Hypothalamus (tissue), 51 donors: ENCODE data around the gene CAMK2B.
A peak's percentile ranks its signal among the peaks of the same experiment; 100 is the strongest.

Experiments used
- DNase-seq, 51 donors: peaks; one replicate each; lab custom pipeline; 2025; lab: John Stamatoyannopoulos, UW

CAMK2B gene

DNA sequence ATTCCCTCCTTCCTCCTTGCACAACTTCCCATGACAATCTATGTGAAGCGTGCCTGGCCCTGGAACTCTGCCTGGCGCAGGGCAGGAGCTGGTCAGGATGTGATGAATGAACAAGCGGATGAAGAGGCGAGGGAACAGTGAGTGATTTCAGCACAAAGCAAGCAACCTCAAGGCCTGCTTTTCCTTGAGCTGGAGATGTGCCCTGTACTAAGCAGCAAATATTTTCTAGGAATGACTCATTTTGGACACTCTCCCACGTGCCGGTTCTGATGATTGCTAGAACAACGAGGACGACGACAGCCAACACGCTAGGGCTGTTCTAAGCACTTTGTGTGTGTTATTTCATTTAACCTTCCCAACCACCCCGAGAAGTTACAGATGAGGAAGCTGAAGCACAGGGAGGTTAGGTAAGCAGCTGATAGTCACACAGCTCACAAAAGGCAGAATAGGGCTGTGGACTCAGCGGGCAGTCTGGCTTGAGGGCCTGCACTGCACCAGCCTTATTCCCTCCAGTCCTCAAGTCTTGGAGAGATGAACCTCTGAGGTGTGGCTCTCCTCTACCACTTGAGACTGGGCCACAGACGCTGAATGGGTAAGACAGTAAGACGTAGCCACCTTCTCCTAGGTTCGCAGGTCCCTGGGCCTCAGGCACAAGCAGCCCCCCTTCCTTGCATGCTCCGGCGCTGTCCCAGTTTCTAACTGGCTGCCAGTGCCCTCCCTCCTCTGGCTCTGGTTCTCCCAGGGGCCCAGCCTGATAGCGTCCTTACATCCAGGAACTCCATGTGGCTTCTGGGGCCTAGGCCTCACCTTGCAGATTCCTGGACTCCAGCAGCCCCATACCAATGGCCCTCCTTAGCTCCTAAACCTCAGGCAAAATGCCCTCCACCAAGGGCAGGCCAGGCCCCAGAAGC, 65.6 kb downstream of the CAMK2B start:
- DNase-seq, result peak in 18 of 51 donors; percentile 8 to 74 (median 37)

DNA sequence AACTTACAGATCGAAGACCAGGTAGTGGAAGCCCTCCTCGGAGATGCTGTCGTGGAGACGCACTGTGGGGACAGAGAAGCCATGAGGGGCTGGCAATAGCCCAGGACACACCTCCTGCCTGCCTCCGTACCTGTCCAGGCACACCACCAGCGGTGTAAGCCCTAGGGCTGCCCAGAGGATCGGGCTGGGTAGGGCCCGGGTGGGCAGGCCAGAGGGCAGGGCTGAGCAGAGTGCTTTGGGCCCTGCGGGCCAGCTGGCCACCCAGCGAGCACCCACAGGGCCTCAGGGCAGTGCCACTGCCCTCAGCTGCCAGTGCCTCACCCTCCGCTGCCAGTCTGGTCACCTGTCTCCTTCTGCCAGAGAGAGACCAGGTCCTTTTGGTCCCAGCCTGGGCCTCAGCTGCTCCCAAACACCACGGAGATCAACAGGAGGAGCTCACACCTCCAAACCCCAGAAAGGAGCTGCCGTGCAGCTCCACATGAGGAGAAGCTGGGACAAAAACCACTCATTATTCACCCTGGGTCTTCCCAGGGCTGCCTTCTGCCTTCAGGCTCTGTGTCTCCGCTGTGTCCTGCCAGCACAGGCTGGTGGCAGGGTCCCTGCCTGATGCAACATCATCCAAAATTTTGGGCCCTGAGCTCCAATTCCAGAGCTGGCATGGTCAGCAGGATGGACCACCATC, 66.4 kb downstream of the CAMK2B start:
- DNase-seq, result peak in 1 of 51 donors; percentile 58

DNA sequence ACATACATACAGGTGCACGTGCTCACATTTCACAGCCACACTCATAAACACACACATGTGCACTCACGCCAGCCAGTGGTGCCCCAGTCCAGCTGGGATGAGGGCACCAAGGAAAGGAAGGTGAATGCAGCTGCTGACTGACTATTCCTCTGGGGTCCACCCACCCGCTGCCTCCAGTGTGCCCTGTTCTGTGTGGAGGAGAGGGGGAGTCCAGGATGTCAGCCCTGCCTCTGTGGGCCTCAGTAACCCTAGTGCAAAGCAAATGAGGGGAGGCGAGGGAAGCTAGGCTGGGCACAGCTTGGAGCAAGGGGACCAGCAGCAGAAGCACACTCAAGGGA, 67.0 kb downstream of the CAMK2B start:
- DNase-seq, result no peak

DNA sequence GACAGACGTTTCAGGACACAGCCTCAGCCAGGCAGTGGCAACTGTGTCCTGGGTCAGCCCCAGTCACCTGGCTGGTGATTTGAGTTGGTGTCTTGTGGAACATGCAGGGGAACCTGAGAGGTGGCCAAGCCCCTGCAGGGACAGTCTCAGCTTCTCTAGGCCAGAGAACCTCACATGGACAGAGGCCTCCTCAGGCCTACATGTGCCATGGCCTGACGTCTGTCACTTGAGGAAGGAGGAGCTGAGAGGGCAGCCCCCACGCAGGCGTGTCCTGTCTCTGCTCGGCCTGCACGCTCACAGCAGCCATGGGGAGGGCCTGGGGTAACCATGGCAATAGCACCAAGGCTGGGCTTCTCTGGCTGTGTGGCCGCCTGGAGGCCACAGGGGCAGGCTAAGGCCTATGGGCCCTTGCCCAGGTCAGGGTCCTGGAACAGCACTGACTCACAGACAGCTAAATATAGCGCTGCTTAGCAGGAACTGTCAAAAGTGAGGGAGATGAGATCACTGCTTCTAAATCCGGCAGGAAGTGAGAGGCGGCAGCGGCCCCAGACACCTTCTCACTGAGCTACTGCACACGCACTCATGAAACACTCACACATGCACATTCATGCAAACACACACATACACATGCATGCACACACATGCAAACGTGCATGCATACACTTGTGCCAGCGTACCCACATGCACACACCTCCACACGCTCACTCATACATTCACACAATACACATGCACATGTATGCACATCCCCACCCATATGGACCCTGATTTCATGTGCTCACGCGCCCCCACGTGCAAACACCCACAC, 67.6 kb downstream of the CAMK2B start:
- peak in 23 of 51 donors; percentile 16 to 81 (median 40) for DNase-seq

DNA sequence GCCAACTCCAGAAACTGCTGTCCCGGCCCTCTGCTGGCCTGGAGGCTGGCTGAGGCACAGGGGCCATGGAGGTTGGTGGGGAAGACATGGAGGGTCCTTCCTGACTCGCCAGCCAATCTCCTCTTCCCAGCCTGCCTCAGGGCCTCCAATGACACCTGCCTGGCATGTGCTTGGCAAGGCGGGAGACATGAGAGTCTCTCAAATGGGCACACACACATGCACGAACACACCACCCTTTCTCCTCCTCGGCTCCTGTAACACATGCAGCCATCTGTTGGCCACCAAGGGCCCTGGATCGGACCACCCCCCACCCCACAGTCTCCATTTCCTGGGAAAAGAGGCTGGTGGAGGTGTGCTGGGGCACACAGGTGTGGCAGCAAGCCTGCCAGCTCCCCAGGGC, 68.2 kb downstream of the CAMK2B start:
- DNase-seq, result no peak

DNA sequence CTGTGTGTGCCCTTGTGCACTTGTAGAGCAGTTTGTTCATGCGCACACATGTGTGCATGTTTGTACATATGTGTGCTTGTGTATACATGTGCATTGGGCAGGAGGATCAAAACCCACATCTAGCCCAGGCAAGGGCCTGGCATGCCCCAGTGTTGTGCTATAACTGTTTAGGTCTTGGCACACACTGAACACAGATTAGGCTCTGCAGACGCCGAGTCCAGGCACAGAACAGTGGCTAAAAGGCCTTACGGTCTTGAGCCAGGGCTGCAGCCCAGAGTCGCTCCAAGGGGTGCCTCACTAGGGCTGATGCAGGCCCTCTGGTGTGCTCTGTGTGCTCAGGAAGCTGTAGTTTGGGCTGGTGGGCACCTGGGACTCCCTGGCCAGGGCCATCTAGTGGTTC, 68.9 kb downstream of the CAMK2B start:
- DNase-seq, result no peak

DNA sequence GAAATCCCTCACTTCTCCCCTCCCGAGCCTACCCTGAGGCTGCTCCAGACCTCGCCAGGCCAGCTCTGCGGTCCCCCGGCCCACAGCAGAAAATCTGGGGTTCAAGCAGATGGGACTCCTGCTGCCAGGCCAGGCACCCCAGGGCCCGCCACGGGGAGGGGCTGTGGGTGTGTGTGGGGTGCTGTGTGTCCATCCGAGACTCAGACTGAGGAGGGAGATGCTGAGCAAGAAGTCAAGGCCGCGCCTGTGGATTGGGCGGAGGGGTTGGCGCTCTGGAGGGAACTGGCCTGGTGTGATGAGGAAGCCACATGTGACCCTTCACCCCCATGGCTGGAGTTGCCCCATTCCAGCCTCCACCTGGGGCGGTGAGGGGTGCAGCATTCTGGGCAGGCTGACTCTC, 73.5 kb downstream of the CAMK2B start:
- DNase-seq, result no peak

DNA sequence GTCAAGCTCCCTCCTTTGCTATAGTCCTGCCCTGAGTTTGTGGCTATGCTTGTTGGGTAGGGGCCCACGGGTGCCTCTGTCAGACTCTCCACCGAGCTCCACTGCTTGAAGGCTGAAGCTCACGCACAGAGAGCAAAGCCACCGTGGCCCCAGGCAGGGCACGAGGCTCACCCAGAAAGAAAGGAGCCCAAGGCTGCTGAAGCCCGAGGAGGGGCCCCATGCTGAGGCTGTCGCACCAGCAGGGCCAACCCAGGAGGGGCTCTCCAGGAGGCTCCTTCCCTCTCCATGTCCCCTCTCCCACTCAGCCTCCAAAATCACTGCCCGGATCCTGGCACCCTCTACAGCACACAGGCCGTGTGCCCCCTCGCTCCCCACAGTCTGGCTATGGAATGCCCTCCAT, 74.1 kb downstream of the CAMK2B start:
- no peak for DNase-seq

DNA sequence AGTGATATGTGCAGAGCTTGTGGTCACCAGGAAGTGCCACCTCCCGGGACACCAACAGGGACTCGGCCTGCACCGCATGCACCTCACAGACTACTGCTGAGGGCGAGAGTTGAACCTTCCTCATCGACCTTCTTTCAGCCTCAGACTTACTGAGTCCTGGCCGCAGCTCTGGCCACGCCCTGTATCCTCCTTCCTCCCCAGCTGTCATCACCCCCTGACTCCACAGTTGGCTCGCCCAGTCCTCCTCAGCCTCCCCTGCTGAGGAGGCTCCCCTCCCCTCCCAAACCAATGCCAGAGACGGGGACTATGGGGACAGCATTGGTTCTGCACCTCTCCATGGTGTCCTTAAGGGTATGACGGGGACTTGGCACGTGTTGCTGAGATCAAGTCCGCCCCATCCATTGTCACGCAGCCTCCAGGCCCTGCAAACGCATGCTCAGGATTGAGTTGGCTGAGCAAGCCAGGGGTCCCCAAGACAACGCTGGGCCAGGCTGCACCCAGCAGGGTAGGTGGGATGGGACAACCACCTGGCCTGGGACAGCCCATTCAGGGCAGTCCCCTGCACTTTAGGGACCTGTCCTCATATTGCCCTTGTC, 75.7 kb downstream of the CAMK2B start:
- no peak for DNase-seq

DNA sequence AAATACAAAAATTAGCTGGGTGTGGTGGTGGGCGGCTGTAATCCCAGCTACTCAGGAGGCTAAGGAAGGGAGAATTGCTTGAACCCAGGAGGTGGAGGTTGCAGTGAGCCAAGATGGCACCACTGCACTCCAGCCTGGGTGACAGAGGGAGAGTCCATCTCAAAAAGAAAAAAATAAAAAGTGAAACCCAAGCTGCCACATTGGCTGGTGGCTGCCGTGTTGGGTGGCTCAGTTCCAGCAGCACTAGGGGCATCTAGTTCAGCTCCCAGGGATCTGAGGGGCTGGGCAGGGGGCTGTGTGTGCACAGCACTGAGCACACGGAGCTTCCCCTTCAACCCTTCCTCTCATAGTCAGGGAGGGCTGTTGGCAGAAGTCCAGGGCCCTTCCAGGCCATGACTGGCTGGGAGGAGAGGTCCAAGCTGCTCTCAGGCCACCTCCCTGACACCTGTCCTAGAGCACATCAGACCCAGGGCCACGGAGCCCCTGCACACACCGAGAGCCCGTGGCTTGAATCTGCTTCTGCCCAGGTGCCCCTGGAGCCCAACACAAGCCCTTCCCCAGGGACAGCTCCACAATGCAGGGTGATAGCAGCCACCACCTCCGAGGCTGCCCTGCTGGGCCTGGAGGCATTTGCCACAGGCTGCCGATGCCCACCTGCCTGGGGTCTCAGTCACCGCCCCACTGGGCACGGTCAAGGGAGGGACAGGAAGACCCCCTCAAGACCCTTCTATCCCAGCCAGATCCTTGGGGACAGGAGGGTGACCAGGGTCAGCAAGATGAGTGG, 77.3 kb downstream of the CAMK2B start:
- no peak for DNase-seq

DNA sequence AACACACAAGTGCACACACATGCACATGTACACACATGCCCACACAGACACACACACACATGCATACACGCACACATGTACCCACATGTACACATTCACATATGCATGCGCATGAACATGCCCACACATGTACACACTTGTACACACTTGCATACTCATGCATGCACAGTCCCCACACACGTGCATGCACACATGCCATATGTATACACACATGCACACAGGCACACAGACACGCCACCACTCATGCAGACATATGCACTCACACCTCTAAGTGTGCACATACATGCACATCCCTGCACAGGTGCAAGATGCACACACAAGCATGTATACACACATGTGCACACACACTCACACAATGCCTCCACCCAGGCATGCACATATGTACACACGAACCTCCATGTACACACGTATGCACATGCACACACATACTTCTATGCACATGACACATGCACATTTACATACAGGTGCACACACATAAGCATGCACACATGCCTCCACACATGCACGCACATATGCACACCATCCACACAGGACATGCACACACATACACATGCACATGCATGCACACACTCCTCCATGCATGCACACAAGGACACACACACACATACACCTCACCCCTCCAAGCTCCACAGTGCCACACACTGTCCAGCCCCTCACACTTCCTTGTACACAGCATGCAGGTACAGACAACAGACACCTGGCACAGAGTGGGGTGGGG, 78.8 kb downstream of the CAMK2B start:
- DNase-seq, result no peak

DNA sequence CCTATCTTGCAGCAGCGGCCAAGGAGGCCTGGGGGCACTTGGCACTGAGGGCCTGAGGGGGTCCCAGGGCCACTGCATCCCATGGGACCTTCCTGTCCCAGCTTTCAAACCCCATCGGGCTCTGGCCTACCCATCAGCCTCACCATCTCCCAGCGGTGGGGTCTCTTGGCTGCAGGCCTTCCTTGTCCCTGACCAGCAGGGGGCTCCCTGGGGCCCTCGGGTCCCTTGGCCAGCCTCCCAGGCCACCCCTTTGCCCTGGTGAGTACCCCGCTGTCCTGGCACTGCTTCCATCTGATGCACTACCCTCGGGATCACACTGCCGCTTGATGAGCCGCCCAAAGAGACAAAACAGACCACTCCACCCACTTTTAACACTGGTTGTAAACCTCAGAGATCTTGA, 81.1 kb downstream of the CAMK2B start:
- DNase-seq, result peak in 1 of 51 donors; percentile 6

DNA sequence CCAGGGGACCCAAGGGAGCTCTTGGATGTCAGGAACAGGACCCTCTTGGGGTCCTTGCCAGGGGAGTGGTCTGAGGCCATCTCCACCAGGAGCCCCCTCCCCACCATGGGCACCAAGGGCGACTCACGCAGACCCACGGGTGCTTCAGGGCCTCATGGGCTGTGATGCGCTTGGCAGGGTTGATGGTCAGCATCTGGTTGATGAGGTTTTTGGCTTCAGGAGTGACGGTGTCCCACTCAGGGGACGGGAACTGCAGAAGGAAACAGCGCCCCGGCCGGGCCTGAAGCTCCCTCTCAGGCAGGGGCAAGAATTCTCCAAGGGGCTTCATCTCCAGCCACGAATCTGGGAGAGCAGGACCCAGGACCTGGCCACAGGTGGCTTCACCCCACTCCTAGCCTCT, 83.3 kb downstream of the CAMK2B start:
- no peak for DNase-seq

DNA sequence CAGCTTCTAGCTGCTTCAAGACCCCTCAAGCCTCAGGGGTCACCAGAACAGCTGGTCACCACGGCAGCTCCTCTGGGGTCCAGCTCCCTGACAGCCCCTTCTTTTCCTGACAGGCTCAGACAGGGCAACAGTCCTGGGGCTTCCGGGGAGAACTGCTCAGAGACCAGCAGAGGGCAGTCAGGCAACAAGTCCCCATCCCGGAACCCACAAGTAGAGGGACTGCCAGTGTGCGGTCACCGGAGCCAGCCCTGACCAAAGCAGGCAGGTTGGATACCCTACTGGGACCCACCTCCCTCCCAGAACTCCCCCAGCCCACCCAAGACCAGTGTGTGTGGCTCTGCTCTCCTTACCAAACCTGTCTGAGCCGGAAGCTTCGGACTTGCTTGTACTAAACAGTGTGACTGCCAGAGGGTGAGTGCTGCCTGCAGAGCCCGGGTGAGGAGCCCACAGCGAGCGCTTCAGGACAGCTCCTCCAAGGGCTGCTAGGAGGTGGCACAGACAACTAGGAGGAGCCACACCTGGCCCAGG, 84.3 kb downstream of the CAMK2B start:
- peak in 43 of 51 donors; percentile 12 to 80 (median 43) for DNase-seq

DNA sequence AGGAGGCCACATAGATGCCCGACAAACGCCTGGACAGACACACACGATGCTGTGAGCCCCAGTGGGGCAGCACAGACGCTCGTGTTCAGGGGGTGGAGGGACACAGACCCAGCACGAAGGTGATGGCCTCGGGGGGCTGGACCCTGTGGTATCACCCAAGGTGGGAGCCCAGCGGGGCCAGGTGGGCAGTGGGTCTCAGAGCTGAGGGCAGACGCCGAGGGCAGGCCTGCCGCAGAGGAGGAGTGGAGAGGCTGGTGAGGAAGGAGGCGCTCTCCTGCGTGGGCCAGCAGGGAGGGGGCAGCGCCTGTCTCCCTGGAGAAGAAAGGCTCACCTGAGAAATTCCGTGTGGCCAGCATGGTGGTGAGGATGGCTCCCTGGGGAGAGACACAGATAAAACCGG, 85.0 kb downstream of the CAMK2B start:
- DNase-seq, result no peak

DNA sequence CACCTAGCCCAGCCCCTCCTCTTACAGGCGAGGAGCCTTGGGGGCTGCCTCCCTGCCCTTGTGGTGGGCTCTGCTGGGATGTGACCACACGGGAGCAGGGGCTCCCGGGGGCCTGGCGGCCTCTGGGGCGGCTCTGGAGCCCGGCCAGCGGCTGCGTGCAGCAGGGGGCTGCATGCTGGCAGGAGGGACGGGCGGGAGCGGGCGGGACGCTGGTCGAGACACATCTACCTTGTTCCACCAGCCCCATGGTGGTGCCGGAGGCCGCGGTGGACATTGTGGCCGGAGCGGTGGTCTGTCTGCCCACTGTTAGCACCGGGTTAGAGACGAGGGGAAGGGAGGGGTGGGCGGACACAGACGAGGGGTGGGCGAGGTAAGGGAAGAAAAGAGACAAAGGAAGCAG, 86.0 kb downstream of the CAMK2B start:
- DNase-seq, result no peak

DNA sequence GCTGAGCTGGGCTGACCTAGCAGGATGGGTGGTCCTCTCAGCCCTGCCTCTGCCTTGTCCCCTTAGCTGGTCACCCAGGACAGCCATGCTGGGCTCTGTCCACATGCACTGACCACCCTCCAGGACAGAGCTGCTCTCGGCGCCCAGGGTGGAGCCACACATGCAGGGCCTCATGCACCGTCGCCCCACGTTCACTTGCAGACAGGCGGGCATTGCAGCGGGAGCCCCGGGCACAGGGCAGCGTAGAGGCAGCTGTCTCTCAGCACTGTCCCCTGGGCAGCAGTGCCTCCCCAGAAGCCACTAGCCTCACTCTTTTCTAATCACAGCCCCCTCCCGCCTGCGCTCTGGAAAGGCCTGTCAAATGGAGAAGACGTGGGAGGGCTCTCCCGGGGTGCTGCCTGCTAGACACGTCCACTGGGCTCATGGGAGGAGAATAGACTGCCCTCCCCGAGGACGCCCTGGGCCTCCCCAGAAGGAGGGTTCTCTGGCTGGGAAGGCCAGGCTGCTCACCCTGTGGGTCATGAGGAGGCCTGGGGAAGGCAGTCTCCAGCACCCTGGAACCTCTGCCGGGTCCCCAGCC, 87.2 kb downstream of the CAMK2B start:
- DNase-seq, result no peak

DNA sequence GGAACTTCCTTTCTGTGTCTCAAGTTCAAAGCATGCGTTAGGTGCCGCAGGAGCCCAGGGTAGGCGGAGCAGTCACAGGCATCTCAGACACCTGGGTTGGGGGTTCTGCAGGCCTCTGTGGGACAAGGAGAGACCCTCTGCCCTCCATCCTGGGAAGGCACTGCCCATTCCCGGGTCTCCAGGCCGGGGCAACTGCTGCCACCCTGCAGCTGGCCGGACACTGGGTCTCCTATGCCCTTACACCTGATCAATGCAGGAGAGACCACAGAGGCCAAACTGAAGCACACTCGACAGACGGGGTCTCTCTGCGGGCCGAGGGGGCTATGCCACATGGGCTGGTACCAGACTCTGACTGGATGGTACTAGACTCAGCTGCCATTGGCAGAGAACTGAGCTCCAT, 87.7 kb downstream of the CAMK2B start:
- no peak for DNase-seq

DNA sequence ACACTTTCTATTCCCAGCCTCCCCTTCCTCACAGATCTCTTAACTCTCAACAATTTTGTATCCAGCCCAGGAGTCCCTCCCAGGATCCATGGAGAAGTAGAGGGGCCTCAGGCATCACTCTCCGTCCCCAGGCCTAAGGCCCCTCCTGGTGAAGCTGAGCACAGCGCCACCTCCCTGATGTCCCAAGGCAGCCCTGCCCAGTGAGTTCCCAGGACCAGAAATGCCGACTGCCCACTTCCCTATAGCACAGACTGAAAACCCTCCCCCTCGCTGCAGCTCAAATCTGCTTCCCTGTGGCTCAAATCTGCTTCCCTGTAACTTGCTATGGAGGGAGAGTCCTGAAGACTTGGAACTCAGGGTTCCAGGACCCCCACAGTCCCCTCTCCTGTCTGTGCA, 89.1 kb downstream of the CAMK2B start:
- peak in 4 of 51 donors; percentile 7 to 44 (median 36) for DNase-seq
